H1 (cell line): ENCODE data around the gene RGS11. TPM values are rescaled to one million over a fixed set of nuclear protein-coding genes. Genes with fewer than 3 reads are reported as not detected.

ENCODE experiments used
- CTCF ChIA-PET: fragments of 300-600 bp; sonication (Branson Sonifier 250); formaldehyde crosslinking; loops from one replicate; lab custom pipeline; 2021; ENCODE audit not compliant: partially characterized antibody; lab: Charles Lee
- POLR2A ChIA-PET: fragments of 300-600 bp; sonication (Branson Sonifier 250); formaldehyde crosslinking; loops from one replicate; lab custom pipeline; 2021; ENCODE audit warnings: inconsistent platforms; ENCODE audit not compliant: partially characterized antibody; lab: Charles Lee
- DNase-seq, 2 experiments: peaks; one replicate each; pipeline versions ENCODE4 v3.0.0 to v3.0.0-alpha.2; 2010 to 2022; ENCODE audit warnings: low spot score in 2 of 2, low read depth in 1 of 2, mixed read lengths in 1 of 2
- FAIRE-seq: peaks from 2 replicates; lab custom pipeline; 2011; peaks lifted over from hg19 to GRCh38; lab: Jason Lieb, UNC
- H2AFZ ChIP-seq: 2 replicates; pipeline ENCODE4 v1.8.1; 2012; ENCODE audit warnings: low read length, inconsistent platforms
- H2AK5ac ChIP-seq: 2 replicates; pipeline ENCODE4 v1.6.1; 2013; ENCODE audit warnings: low read depth, low read length
- H2BK120ac ChIP-seq: replicated peaks from 2 replicates; pipeline ENCODE3; 2013; ENCODE audit warnings: low read depth, low read length, inconsistent platforms
- H2BK12ac ChIP-seq: 2 replicates; pipeline ENCODE4 v1.6.1; 2013; ENCODE audit warnings: low read depth, low read length
- H2BK15ac ChIP-seq: 2 replicates; pipeline ENCODE4 v1.6.1; 2013; ENCODE audit warnings: low read length
- H2BK20ac ChIP-seq: 2 replicates; pipeline ENCODE4 v1.6.1; 2013; ENCODE audit warnings: low read length
- H2BK5ac ChIP-seq: 2 replicates; pipeline ENCODE4 v1.6.1; 2013; ENCODE audit warnings: low read depth, low read length
- H3K14ac ChIP-seq: 2 replicates; pipeline ENCODE4 v1.6.1; 2013; ENCODE audit warnings: inconsistent platforms; ENCODE audit not compliant: insufficient read length
- H3K18ac ChIP-seq: 2 replicates; pipeline ENCODE4 v1.6.1; 2013; ENCODE audit warnings: low read length; ENCODE audit errors: extremely low read depth
- H3K23ac ChIP-seq: 2 replicates; pipeline ENCODE4 v1.6.1; 2013; ENCODE audit warnings: inconsistent platforms; ENCODE audit not compliant: insufficient read length
- H3K23me2 ChIP-seq: 2 replicates; pipeline ENCODE4 v1.6.1; 2013; ENCODE audit warnings: low read depth, low read length
- H3K27ac ChIP-seq: 2 replicates; pipeline ENCODE4 v1.6.1; 2011; ENCODE audit warnings: low read depth, low read length, inconsistent platforms
- H3K27me3 ChIP-seq, 4 experiments: replicated peaks in 1 of 4; 1 replicate in 1 of 4; 2 replicates in 3 of 4; pipeline versions ENCODE4 v1.6.1 to v1.8.1; 2011 to 2013; ENCODE audit warnings: low read length in 3 of 4, mild to moderate bottlenecking in 3 of 4, inconsistent platforms in 2 of 4, mixed read lengths in 2 of 4, moderate library complexity in 1 of 4; ENCODE audit not compliant: control insufficient read depth in 3 of 4, insufficient read depth in 3 of 4; ENCODE audit errors: extremely low read depth in 1 of 4
- H3K36me3 ChIP-seq, 4 experiments: 2 replicates each; pipeline versions ENCODE4 v1.6.1 to v1.8.1; 2011 to 2013; ENCODE audit warnings: mild to moderate bottlenecking in 4 of 4, low read length in 3 of 4, moderate library complexity in 2 of 4, control low read depth in 1 of 4, inconsistent platforms in 1 of 4; ENCODE audit not compliant: insufficient read depth in 4 of 4, control insufficient read depth in 2 of 4
- H3K4ac ChIP-seq: replicated peaks from 2 replicates; pipeline ENCODE3; 2013; ENCODE audit warnings: low read length, low read depth, mixed read lengths, inconsistent platforms; ENCODE audit not compliant: insufficient read length
- H3K4me1 ChIP-seq, 4 experiments: replicated peaks in 1 of 4; 1 replicate in 1 of 4; 2 replicates in 3 of 4; pipeline versions ENCODE4 v1.6.1 to v1.8.1; 2011 to 2013; ENCODE audit warnings: low read length in 3 of 4, inconsistent platforms in 2 of 4, mixed read lengths in 1 of 4; ENCODE audit not compliant: insufficient read depth in 4 of 4, control insufficient read depth in 3 of 4
- H3K4me2 ChIP-seq, 2 experiments: 2 replicates each; pipeline versions ENCODE4 v1.6.1 to v1.8.1; 2011 to 2013; ENCODE audit warnings: low read depth in 2 of 2, low read length in 2 of 2, control low read depth in 1 of 2, inconsistent platforms in 1 of 2, mild to moderate bottlenecking in 1 of 2; ENCODE audit not compliant: insufficient read depth in 1 of 2
- H3K4me3 ChIP-seq, 4 experiments: fragments of 200-600, 300-600 bp in 1 of 4; sonication (generic), shearing (Covaris generic), sonication (Bioruptor Twin) in 1 of 4; 2 replicates each; pipeline versions ENCODE4 v1.5.1 to v1.8.1; 2011 to 2016; ENCODE audit warnings: low read length in 4 of 4, low read depth in 3 of 4, control low read depth in 2 of 4, inconsistent platforms in 2 of 4, mild to moderate bottlenecking in 2 of 4, mixed read lengths in 1 of 4, moderate library complexity in 1 of 4; ENCODE audit not compliant: insufficient read depth in 2 of 4; ENCODE audit errors: extremely low read depth in 1 of 4
- H3K56ac ChIP-seq: replicated peaks from 2 replicates; pipeline ENCODE3; 2013; ENCODE audit warnings: low read depth, mild to moderate bottlenecking, mixed read lengths, low read length, inconsistent platforms; ENCODE audit not compliant: insufficient read length
- H3K79me1 ChIP-seq: 2 replicates; pipeline ENCODE4 v1.6.1; 2013; ENCODE audit warnings: low read depth, low read length, control low read depth
- H3K79me2 ChIP-seq, 2 experiments: 2 replicates each; pipeline versions ENCODE4 v1.6.1 to v1.8.1; 2012 to 2013; ENCODE audit warnings: low read length in 2 of 2, mild to moderate bottlenecking in 2 of 2, inconsistent platforms in 1 of 2; ENCODE audit not compliant: insufficient read depth in 2 of 2, control insufficient read depth in 1 of 2
- H3K9ac ChIP-seq, 4 experiments: replicated peaks in 1 of 4; 1 replicate in 1 of 4; 2 replicates in 3 of 4; pipeline versions ENCODE4 v1.6.1 to v1.8.1; 2011 to 2013; ENCODE audit warnings: low read depth in 3 of 4, low read length in 3 of 4, control low read depth in 2 of 4, mild to moderate bottlenecking in 2 of 4, moderate library complexity in 2 of 4, inconsistent platforms in 1 of 4; ENCODE audit errors: extremely low read depth in 1 of 4
- H3K9me3 ChIP-seq, 2 experiments: 2 replicates each; pipeline versions ENCODE4 v1.6.1 to v1.8.1; 2012 to 2013; ENCODE audit warnings: mild to moderate bottlenecking in 2 of 2, moderate library complexity in 2 of 2, control low read depth in 1 of 2, inconsistent platforms in 1 of 2, low read depth in 1 of 2, low read length in 1 of 2, mixed read lengths in 1 of 2; ENCODE audit not compliant: insufficient read depth in 2 of 2
- H4K20me1 ChIP-seq, 2 experiments: replicated peaks in 1 of 2; 2 replicates each; pipeline versions ENCODE3 to v1.8.1; 2011 to 2013; ENCODE audit warnings: inconsistent platforms in 2 of 2, low read length in 2 of 2, mild to moderate bottlenecking in 1 of 2; ENCODE audit not compliant: insufficient read depth in 2 of 2, control insufficient read depth in 1 of 2
- H4K5ac ChIP-seq: 2 replicates; pipeline ENCODE4 v1.6.1; 2013; ENCODE audit warnings: low read length, low read depth, mixed read lengths, inconsistent platforms; ENCODE audit not compliant: insufficient read length
- H4K8ac ChIP-seq: 2 replicates; pipeline ENCODE4 v1.8.0; 2013; ENCODE audit warnings: mild to moderate bottlenecking, moderate library complexity, low read length, inconsistent platforms; ENCODE audit not compliant: insufficient read depth; ENCODE audit errors: extremely low read depth
- H4K91ac ChIP-seq: replicated peaks from 2 replicates; pipeline ENCODE3; 2013; ENCODE audit warnings: low read length, mixed read lengths, inconsistent platforms; ENCODE audit not compliant: insufficient read length
- ASH2L ChIP-seq: fragments of 200-600, 300-600 bp; sonication (generic); IDR thresholded peaks from one replicate; pipeline ENCODE4 v1.7.1; 2017; ENCODE audit warnings: low read length
- BACH1 ChIP-seq: IDR thresholded peaks from 2 replicates; pipeline ENCODE4 v1.6.1; 2012; ENCODE audit warnings: low read length, improper control_type of control experiment
- GABPA ChIP-seq: IDR thresholded peaks from 2 replicates; pipeline ENCODE4 v1.6.1; 2011; ENCODE audit warnings: mild to moderate bottlenecking, low read length, moderate library complexity, borderline replicate concordance; ENCODE audit not compliant: insufficient read depth
- POU5F1 ChIP-seq: IDR thresholded peaks from 2 replicates; pipeline ENCODE4 v1.6.1; 2011; ENCODE audit warnings: low read depth, mild to moderate bottlenecking, low read length, moderate library complexity
- RFX5 ChIP-seq: IDR thresholded peaks from 2 replicates; pipeline ENCODE4 v1.6.1; 2011; ENCODE audit warnings: low read depth, low read length, improper control_type of control experiment, borderline replicate concordance
- WGBS, 2 experiments: shearing (Covaris generic) in 1 of 2; methylation state at CpG; one replicate each; pipeline versions ENCODE4 v1.1.6 to v1.1.7; 2013 to 2015; ENCODE audit warnings: low lambda C conversion rate in 2 of 2, mixed read lengths in 2 of 2, inconsistent platforms in 1 of 2, low coverage in 1 of 2, missing lambda C conversion rate in 1 of 2; ENCODE audit not compliant: insufficient replicate concordance in 2 of 2, insufficient coverage in 1 of 2, insufficient read length in 1 of 2; ENCODE audit errors: extremely low coverage in 1 of 2, missing lambda C conversion rate in 1 of 2; 5-methylcytosine and 5-hydroxymethylcytosine counted together
- polyA plus RNA-seq, 7 experiments: library from polyadenylated mRNA; depleted of rRNA in 3 of 7; stranded (reverse) in 5 of 7; unstranded in 2 of 7; fragments of >200 nt in 5 of 7; fragments of 200-250 nt in 2 of 7; gene quantifications; 1 replicate in 5 of 7; 2 replicates in 1 of 7; 4 replicates in 1 of 7; pipeline versions ENCODE4 v1.2.1 to v1.2.3, GENCODE V29; 2011 to 2013; ENCODE audit warnings: missing spikeins in 2 of 7, mixed read lengths in 2 of 7
- total RNA-seq: library from RNA; stranded (reverse); fragmentation: NEBNext Ultra II Directional; extraction: Animal tissue kit (Norgen Biotek cat#: 25700); gene quantifications from 2 replicates; pipeline ENCODE4 v1.2.1, GENCODE V29; 2021
- TF ChIP-seq, protein P1 (sequence below), 3 experiments: IDR thresholded peaks; 1 replicate in 2 of 3; 2 replicates in 1 of 3; pipeline versions ENCODE4 v1.5.1 to v1.6.1; 2011; ENCODE audit warnings: low read length in 3 of 3, mild to moderate bottlenecking in 3 of 3, inconsistent platforms in 2 of 3, low read depth in 1 of 3, moderate library complexity in 1 of 3; ENCODE audit not compliant: insufficient read depth in 1 of 3; ENCODE audit errors: control extremely low read depth in 1 of 3
- TF ChIP-seq, protein P2 (sequence below): IDR thresholded peaks from 2 replicates; pipeline ENCODE4 v1.6.1; 2012; ENCODE audit warnings: inconsistent platforms

RGS11 gene
- total and polyA plus RNA-seq, 2 of the 8 experiments (the other 6 are each of a cell fraction or from before 2014, with no cell fraction given): 0.84 to 1.2 TPM

DNA sequence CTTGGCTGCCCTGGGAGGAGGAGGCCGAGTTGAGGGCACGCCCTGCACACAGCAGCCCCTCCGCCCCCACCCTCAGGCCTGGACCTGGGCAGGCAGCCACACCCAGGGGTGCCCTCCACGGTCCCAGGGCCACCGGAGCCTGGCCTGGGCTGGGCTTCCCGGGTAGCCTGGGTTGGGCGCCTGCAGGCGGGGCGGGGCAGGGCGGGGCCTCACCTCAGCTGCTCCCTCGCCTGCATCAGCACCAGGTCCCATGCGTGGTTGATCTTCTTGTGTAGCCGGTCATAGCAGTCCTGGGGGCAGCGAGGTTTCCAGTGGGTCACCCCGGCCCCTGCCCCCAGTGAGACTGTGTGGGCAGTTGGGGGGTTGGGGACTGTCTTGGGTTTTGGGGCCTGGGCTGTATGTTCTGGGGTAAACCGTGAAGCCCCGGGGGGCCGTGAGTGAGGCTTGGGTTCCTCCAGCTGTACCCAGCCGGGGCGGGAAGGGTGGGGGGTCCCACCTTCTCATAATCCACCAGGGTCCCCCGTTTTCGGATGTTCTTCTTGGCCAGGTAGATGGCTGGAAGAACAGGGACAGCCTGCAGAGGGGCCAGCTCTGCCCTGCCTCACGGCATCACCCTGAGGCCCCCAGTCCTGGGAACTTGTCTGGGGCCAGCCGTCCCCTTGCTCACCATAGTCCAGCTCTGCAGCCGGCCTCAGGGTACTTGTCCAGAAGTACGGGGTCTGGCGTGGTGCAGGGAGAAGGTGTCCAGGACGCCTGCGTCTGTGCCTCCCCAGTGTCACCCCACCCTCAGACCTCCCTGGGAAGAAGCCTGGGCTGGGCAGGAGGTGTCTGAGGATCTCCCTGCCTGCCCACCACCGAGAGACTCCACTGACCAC, 2.0 kb downstream of the RGS11 start:
- no peak for FAIRE-seq
- no peak overlapping the region for H3K27ac ChIP-seq
- POLR2A ChIA-PET: interaction anchor here (0.9 kb wide), 1 partner anchor 44 kb away, joined by 4 read pairs; the partner anchor contains the start of gene LUC7L
- no peak overlapping the region for H3K4me2 ChIP-seq
- no peak overlapping the region for H2BK20ac ChIP-seq
- H3K79me1 ChIP-seq: no peaks in the 10 kb centered on the region
- H2AFZ ChIP-seq: no peak overlapping the region
- peaks cover 7 to 26% (median 22%) of the 10 kb centered on the region in 4 experiments; a peak in 6 of 7 replicates for H3K27me3 ChIP-seq
- H3K14ac ChIP-seq: no peak overlapping the region
- no peak overlapping the region for H2BK5ac ChIP-seq
- H3K9ac ChIP-seq: no peak overlapping the region
- H3K23me2 ChIP-seq: peaks cover 5% of the 10 kb centered on the region; the same call in 1 of the 2 replicates
- H3K4ac ChIP-seq: no peak overlapping the region
- H3K56ac ChIP-seq: no peak overlapping the region
- no peaks in the 10 kb centered on the region for H3K36me3 ChIP-seq
- no peak overlapping the region for H3K4me3 ChIP-seq
- peak overlapping the region; percentile 84; the same call in 1 of the 2 replicates for H4K8ac ChIP-seq
- no peak overlapping the region for H4K91ac ChIP-seq
- peaks cover 0 to 3% of the 10 kb centered on the region in 2 experiments for H4K20me1 ChIP-seq
- H3K4me1 ChIP-seq: peaks cover 0 to 6% (median 4%) of the 10 kb centered on the region in 4 experiments; a peak in 4 of 7 replicates
- no peak overlapping the region for H2BK120ac ChIP-seq
- 0 out of 2 replicates have a peak overlapping the region, but pooled peaks have one; percentile 16 for H2BK15ac ChIP-seq
- H3K23ac ChIP-seq: no peak overlapping the region
- no peak overlapping the region for H3K18ac ChIP-seq
- H2AK5ac ChIP-seq: no peak overlapping the region
- no peak for DNase-seq
- CTCF ChIA-PET: interaction anchor here (1.2 kb wide), 1 partner anchor 207 kb away, joined by 3 read pairs; no protein-coding TSS in a partner anchor
- 95% methylated on average over 21 of the region's 30 CpGs; no CpG with 5 or more reads in 1 of the 2 experiments for WGBS, 2 experiments
- no peak overlapping the region for H2BK12ac ChIP-seq
- no peaks in the 10 kb centered on the region for H3K79me2 ChIP-seq
- H4K5ac ChIP-seq: no peak overlapping the region
- H3K9me3 ChIP-seq: no peaks in the 10 kb centered on the region
- TF ChIP-seq, protein P1, sequence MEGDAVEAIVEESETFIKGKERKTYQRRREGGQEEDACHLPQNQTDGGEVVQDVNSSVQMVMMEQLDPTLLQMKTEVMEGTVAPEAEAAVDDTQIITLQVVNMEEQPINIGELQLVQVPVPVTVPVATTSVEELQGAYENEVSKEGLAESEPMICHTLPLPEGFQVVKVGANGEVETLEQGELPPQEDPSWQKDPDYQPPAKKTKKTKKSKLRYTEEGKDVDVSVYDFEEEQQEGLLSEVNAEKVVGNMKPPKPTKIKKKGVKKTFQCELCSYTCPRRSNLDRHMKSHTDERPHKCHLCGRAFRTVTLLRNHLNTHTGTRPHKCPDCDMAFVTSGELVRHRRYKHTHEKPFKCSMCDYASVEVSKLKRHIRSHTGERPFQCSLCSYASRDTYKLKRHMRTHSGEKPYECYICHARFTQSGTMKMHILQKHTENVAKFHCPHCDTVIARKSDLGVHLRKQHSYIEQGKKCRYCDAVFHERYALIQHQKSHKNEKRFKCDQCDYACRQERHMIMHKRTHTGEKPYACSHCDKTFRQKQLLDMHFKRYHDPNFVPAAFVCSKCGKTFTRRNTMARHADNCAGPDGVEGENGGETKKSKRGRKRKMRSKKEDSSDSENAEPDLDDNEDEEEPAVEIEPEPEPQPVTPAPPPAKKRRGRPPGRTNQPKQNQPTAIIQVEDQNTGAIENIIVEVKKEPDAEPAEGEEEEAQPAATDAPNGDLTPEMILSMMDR (IDR thresholded peaks at IDR 0.05; ENCODE audit: control extremely low read depth in 1 of 3, insufficient read depth in 1 of 3, low read depth in 1 of 3, low read length in 3 of 3): no peak
- no peak for TF ChIP-seq GABPA
- TF ChIP-seq, protein P2, sequence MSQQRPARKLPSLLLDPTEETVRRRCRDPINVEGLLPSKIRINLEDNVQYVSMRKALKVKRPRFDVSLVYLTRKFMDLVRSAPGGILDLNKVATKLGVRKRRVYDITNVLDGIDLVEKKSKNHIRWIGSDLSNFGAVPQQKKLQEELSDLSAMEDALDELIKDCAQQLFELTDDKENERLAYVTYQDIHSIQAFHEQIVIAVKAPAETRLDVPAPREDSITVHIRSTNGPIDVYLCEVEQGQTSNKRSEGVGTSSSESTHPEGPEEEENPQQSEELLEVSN: no peak
- no peak for TF ChIP-seq POU5F1
- TF ChIP-seq BACH1: no peak
- no peak for TF ChIP-seq RFX5
- no peak for TF ChIP-seq ASH2L
